K562 (cell line): ENCODE results near the gene TUBB1. TPM values are rescaled to one million over a fixed set of nuclear protein-coding genes. Genes with fewer than 3 reads are reported as not detected.

ENCODE experiments used
- ARNT ChIP-seq, 2 experiments: fragments of 450-650 bp; IDR thresholded peaks; 2 replicates each; pipeline ENCODE4 v1.6.1; 2016; ENCODE audit warnings: mild to moderate bottlenecking in 1 of 2
- ATF1 ChIP-seq, 2 experiments: fragments of 450-650 bp in 1 of 2; IDR thresholded peaks; 2 replicates each; pipeline ENCODE4 v1.6.1; 2016; ENCODE audit warnings: missing compliant biosample characterization in 1 of 2, missing genetic modification characterization in 1 of 2
- BRF1 ChIP-seq: IDR thresholded peaks from 3 replicates; pipeline ENCODE4 v1.6.1; 2011; ENCODE audit warnings: borderline replicate concordance, mild to moderate bottlenecking; ENCODE audit not compliant: insufficient read length; ENCODE audit errors: extremely low read depth
- CBFA2T3 ChIP-seq: fragments of 450-650 bp; IDR thresholded peaks from 2 replicates; pipeline ENCODE4 v1.6.1; 2017
- CREB1 ChIP-seq, 2 experiments: sonication (generic) in 1 of 2; formaldehyde crosslinking in 1 of 2; IDR thresholded peaks; 2 replicates each; pipeline versions ENCODE4 v1.6.1 to v1.8.0; 2012 to 2022; ENCODE audit warnings: inconsistent platforms in 1 of 2, mild to moderate bottlenecking in 1 of 2, missing genetic modification reagents in 1 of 2, moderate library complexity in 1 of 2
- E2F6 ChIP-seq, 2 experiments: IDR thresholded peaks; 2 replicates each; pipeline ENCODE4 v1.6.1; 2011; ENCODE audit warnings: borderline replicate concordance in 1 of 2, control low read depth in 1 of 2, low read depth in 1 of 2, low read length in 1 of 2, mild to moderate bottlenecking in 1 of 2, mixed read lengths in 1 of 2, moderate library complexity in 1 of 2; ENCODE audit not compliant: insufficient read depth in 1 of 2, insufficient read length in 1 of 2, poor library complexity in 1 of 2, severe bottlenecking in 1 of 2; ENCODE audit errors: extremely low read depth in 1 of 2
- ELF2 ChIP-seq: fragments of 250-450 bp; sonication (Bioruptor Pico); IDR thresholded peaks from 2 replicates; pipeline ENCODE4 v1.5.0; 2021; ENCODE audit warnings: mild to moderate bottlenecking
- GABPB1 ChIP-seq: sonication (generic); formaldehyde crosslinking; IDR thresholded peaks from 2 replicates; pipeline ENCODE4 v1.8.0; 2022; ENCODE audit warnings: mild to moderate bottlenecking, missing genetic modification reagents
- HNRNPLL ChIP-seq: fragments of 200-400 bp; formaldehyde crosslinking; IDR thresholded peaks from 2 replicates; pipeline ENCODE4 v1.6.1; 2017; ENCODE audit warnings: low read length, low read depth, mild to moderate bottlenecking; ENCODE audit not compliant: poor library complexity, severe bottlenecking
- MTA2 ChIP-seq: fragments of 450-650 bp; IDR thresholded peaks from 2 replicates; pipeline ENCODE4 v1.6.1; 2016; ENCODE audit warnings: low read depth
- NFIC ChIP-seq: fragments of 450-650 bp; IDR thresholded peaks from 2 replicates; pipeline ENCODE4 v1.6.1; 2017; ENCODE audit warnings: mild to moderate bottlenecking, inconsistent platforms
- PHB2 ChIP-seq: fragments of 450-650 bp; IDR thresholded peaks from 2 replicates; pipeline ENCODE4 v1.6.1; 2017; ENCODE audit warnings: low read depth
- PHF20 ChIP-seq: fragments of 450-650 bp; IDR thresholded peaks from 2 replicates; pipeline ENCODE4 v1.6.1; 2018; ENCODE audit not compliant: partially characterized antibody
- PRDM10 ChIP-seq: fragments of 450-650 bp; IDR thresholded peaks from 2 replicates; pipeline ENCODE4 v1.6.1; 2018; ENCODE audit not compliant: partially characterized antibody
- TCF3 ChIP-seq: sonication (generic); formaldehyde crosslinking; IDR thresholded peaks from 2 replicates; pipeline ENCODE4 v1.4.0; 2020; ENCODE audit warnings: mild to moderate bottlenecking, missing genetic modification reagents
- TOE1 ChIP-seq, 2 experiments: fragments of 450-650 bp in 1 of 2; sonication (generic) in 1 of 2; formaldehyde crosslinking in 1 of 2; IDR thresholded peaks; 2 replicates each; pipeline versions ENCODE4 v1.7.1 to v1.8.0; 2016 to 2022; ENCODE audit warnings: borderline replicate concordance in 2 of 2, mild to moderate bottlenecking in 2 of 2, antibody characterized with exemption in 1 of 2, inconsistent platforms in 1 of 2, low read depth in 1 of 2, missing genetic modification reagents in 1 of 2, moderate library complexity in 1 of 2
- ZNF592 ChIP-seq: fragments of 450-650 bp; IDR thresholded peaks from 2 replicates; pipeline ENCODE4 v1.6.1; 2017; ENCODE audit warnings: antibody characterized with exemption, mild to moderate bottlenecking
- polyA plus RNA-seq, 8 experiments: library from polyadenylated mRNA; depleted of rRNA in 4 of 8; stranded (reverse) in 5 of 8; unstranded in 3 of 8; fragments of >200 nt; fragmentation: Nextera tagmentation in 2 of 8; fragmentation: Illumina TruSeq in 1 of 8; extraction: Ambion mirVana in 2 of 8; extraction: Trizol in 1 of 8; gene quantifications; 2 replicates each; pipeline versions ENCODE4 v1.2.1 to v1.2.3, GENCODE V29; 2011 to 2014; ENCODE audit warnings: inconsistent platforms in 1 of 8, missing spikeins in 1 of 8
- total RNA-seq, 7 experiments: library from RNA; depleted of rRNA in 6 of 7; stranded (reverse); fragments of >200 nt in 6 of 7; fragmentation: Illumina TruSeq in 2 of 7; extraction: Trizol in 2 of 7; gene quantifications; 2 replicates each; pipeline versions ENCODE4 v1.2.1 to v1.2.3, GENCODE V29; 2011 to 2021; ENCODE audit warnings: low replicate concordance in 1 of 7

TUBB1 gene
- total and polyA plus RNA-seq, 9 of the 15 experiments (the other 6 are each of a cell fraction or from before 2014, with no cell fraction given) = 1.5 to 3.9 (median 2.4) TPM

- TF ChIP-seq PRDM10 = no peak
- TF ChIP-seq ELF2 = no peak
- no peak for TF ChIP-seq PHB2
- no peak for TF ChIP-seq ZNF592
- no peak for TF ChIP-seq TOE1 (IDR thresholded peaks at IDR 0.05; ENCODE audit: borderline replicate concordance)
- no peak for TF ChIP-seq TOE1 (CRISPR knock-in tag; IDR thresholded peaks at IDR 0.05; ENCODE audit: borderline replicate concordance, low read depth)
- TF ChIP-seq ATF1 (CRISPR knock-in tag; IDR thresholded peaks at IDR 0.05) = no peak
- TF ChIP-seq ATF1 (tag; IDR thresholded peaks at IDR 0.05) = no peak
- no peak for TF ChIP-seq ARNT (IDR thresholded peaks at IDR 0.05)
- TF ChIP-seq HNRNPLL = no peak
- TF ChIP-seq BRF1 = no peak
- TF ChIP-seq NFIC = no peak
- peak; percentile 20; the same call in 1 of the 2 replicates for TF ChIP-seq CBFA2T3
- TF ChIP-seq E2F6 (IDR thresholded peaks at IDR 0.05; ENCODE audit: borderline replicate concordance in 1 of 2, extremely low read depth in 1 of 2, insufficient read depth in 1 of 2, insufficient read length in 1 of 2, low read depth in 1 of 2, low read length in 1 of 2, poor library complexity in 1 of 2, severe bottlenecking in 1 of 2) = peak in 1 of 2 experiments; percentile 29
- TF ChIP-seq PHF20 = no peak
- no peak for TF ChIP-seq CREB1 (IDR thresholded peaks at IDR 0.05)
- no peak for TF ChIP-seq CREB1 (CRISPR knock-in tag; IDR thresholded peaks at IDR 0.05)
- no peak for TF ChIP-seq MTA2
- no peak for TF ChIP-seq TCF3 (CRISPR knock-in tag)
- no peak for TF ChIP-seq GABPB1 (CRISPR knock-in tag)
Observed at GRCh38 chr20:59015812-59016711, 3.2 kb upstream of the TUBB1 start (continued).
